ENCODE measurements around the gene EIF5AL1.

EIF5AL1 gene

GRCh38 chr10:79471776-79472175, 40.6 kb upstream of the EIF5AL1 start:
- TF ChIP-seq YY1 (IDR thresholded peaks at IDR 0.05; ENCODE audit: insufficient read depth, insufficient read length): no peak
- TF ChIP-seq ZNF274 (IDR thresholded peaks at IDR 0.05; ENCODE audit: low read depth, low read length): no peak
- no peak for TF ChIP-seq SUZ12 (IDR thresholded peaks at IDR 0.05; ENCODE audit: extremely low read depth, insufficient read depth, insufficient read length)
- H3K4me1 ChIP-seq (ENCODE audit: insufficient read depth, insufficient read length): no peaks in the 10 kb centered on the region
- no peak overlapping the region for H3K9ac ChIP-seq (ENCODE audit: insufficient read length, low read depth)
- H3K9me3 ChIP-seq (ENCODE audit: insufficient read depth, low read length): no peaks in the 10 kb centered on the region
- DNase-seq (ENCODE audit: low read depth, low spot score): no peak
- no peak overlapping the region for H3K4me3 ChIP-seq (ENCODE audit: insufficient read length, low read depth)
- H3K36me3 ChIP-seq (ENCODE audit: insufficient read depth, insufficient read length, low read length): no peaks in the 10 kb centered on the region
- H3K27me3 ChIP-seq (ENCODE audit: insufficient read depth, insufficient read length): peaks cover 18% of the 10 kb centered on the region

- no peaks in the 10 kb centered on the region for H3K9me3 ChIP-seq (ENCODE audit: insufficient read depth, low read length)
- no peak for TF ChIP-seq SUZ12 (IDR thresholded peaks at IDR 0.05; ENCODE audit: extremely low read depth, insufficient read depth, insufficient read length)
- no peak for TF ChIP-seq ZNF274 (IDR thresholded peaks at IDR 0.05; ENCODE audit: low read depth, low read length)
- no peak for TF ChIP-seq YY1 (IDR thresholded peaks at IDR 0.05; ENCODE audit: insufficient read depth, insufficient read length)
- no peak overlapping the region for H3K9ac ChIP-seq (ENCODE audit: insufficient read length, low read depth)
These were observed 39.9 kb upstream of the EIF5AL1 start for GRCh38 chr10:79472449-79472848.

GRCh38 chr10:79472951-79473350, 39.4 kb upstream of the EIF5AL1 start:
- H3K27me3 ChIP-seq (ENCODE audit: insufficient read depth, insufficient read length): peaks cover 18% of the 10 kb centered on the region
- no peaks in the 10 kb centered on the region for H3K9me3 ChIP-seq (ENCODE audit: insufficient read depth, low read length)
- H3K9ac ChIP-seq (ENCODE audit: insufficient read length, low read depth): no peak overlapping the region
- no peak overlapping the region for H3K4me3 ChIP-seq (ENCODE audit: insufficient read length, low read depth)
- DNase-seq (ENCODE audit: low read depth, low spot score): no peak
- no peaks in the 10 kb centered on the region for H3K4me1 ChIP-seq (ENCODE audit: insufficient read depth, insufficient read length)
- no peaks in the 10 kb centered on the region for H3K36me3 ChIP-seq (ENCODE audit: insufficient read depth, insufficient read length, low read length)
- TF ChIP-seq YY1 (IDR thresholded peaks at IDR 0.05; ENCODE audit: insufficient read depth, insufficient read length): no peak
- no peak for TF ChIP-seq SUZ12 (IDR thresholded peaks at IDR 0.05; ENCODE audit: extremely low read depth, insufficient read depth, insufficient read length)
- no peak for TF ChIP-seq ZNF274 (IDR thresholded peaks at IDR 0.05; ENCODE audit: low read depth, low read length)

More at GRCh38 chr10:79472449-79472848, 39.9 kb upstream of the EIF5AL1 start:
- H3K4me1 ChIP-seq (ENCODE audit: insufficient read depth, insufficient read length): no peaks in the 10 kb centered on the region
- no peak overlapping the region for H3K4me3 ChIP-seq (ENCODE audit: insufficient read length, low read depth)
- DNase-seq (ENCODE audit: low read depth, low spot score): no peak
- peaks cover 18% of the 10 kb centered on the region for H3K27me3 ChIP-seq (ENCODE audit: insufficient read depth, insufficient read length)
- H3K36me3 ChIP-seq (ENCODE audit: insufficient read depth, insufficient read length, low read length): no peaks in the 10 kb centered on the region

GRCh38 chr10:79473496-79474095, 38.7 kb upstream of the EIF5AL1 start:
- Histone ChIP-seq H3K36me3 (ENCODE audit: insufficient read depth, insufficient read length, low read length) (no peaks in the 10 kb centered on the region), H3K9ac (ENCODE audit: insufficient read length, low read depth) (no peak overlapping the region), H3K9me3 (ENCODE audit: insufficient read depth, low read length) (no peaks in the 10 kb centered on the region), H3K27me3 (ENCODE audit: insufficient read depth, insufficient read length) (peaks cover 15% of the 10 kb centered on the region), H3K4me1 (ENCODE audit: insufficient read depth, insufficient read length) (no peaks in the 10 kb centered on the region), H3K4me3 (ENCODE audit: insufficient read length, low read depth) (no peak overlapping the region)
- TF ChIP-seq SUZ12 (IDR thresholded peaks at IDR 0.05; ENCODE audit: extremely low read depth, insufficient read depth, insufficient read length) (no peak), YY1 (IDR thresholded peaks at IDR 0.05; ENCODE audit: insufficient read depth, insufficient read length) (no peak), ZNF274 (IDR thresholded peaks at IDR 0.05; ENCODE audit: low read depth, low read length) (no peak)
- no peak for DNase-seq (ENCODE audit: low read depth, low spot score)

GRCh38 chr10:79475119-79475653, 37.1 kb upstream of the EIF5AL1 start:
- TF ChIP-seq ZNF274 (IDR thresholded peaks at IDR 0.05; ENCODE audit: low read depth, low read length) (no peak), YY1 (IDR thresholded peaks at IDR 0.05; ENCODE audit: insufficient read depth, insufficient read length) (no peak), SUZ12 (IDR thresholded peaks at IDR 0.05; ENCODE audit: extremely low read depth, insufficient read depth, insufficient read length) (no peak)
- Histone ChIP-seq H3K4me1 (ENCODE audit: insufficient read depth, insufficient read length) (no peaks in the 10 kb centered on the region), H3K9ac (ENCODE audit: insufficient read length, low read depth) (no peak overlapping the region), H3K9me3 (ENCODE audit: insufficient read depth, low read length) (no peaks in the 10 kb centered on the region), H3K27me3 (ENCODE audit: insufficient read depth, insufficient read length) (peaks cover 14% of the 10 kb centered on the region), H3K36me3 (ENCODE audit: insufficient read depth, insufficient read length, low read length) (no peaks in the 10 kb centered on the region), H3K4me3 (ENCODE audit: insufficient read length, low read depth) (no peak overlapping the region)
- DNase-seq (ENCODE audit: low read depth, low spot score): no peak

- Histone ChIP-seq H3K27me3 (ENCODE audit: insufficient read depth, insufficient read length) (peaks cover 14% of the 10 kb centered on the region), H3K9me3 (ENCODE audit: insufficient read depth, low read length) (no peaks in the 10 kb centered on the region), H3K36me3 (ENCODE audit: insufficient read depth, insufficient read length, low read length) (no peaks in the 10 kb centered on the region), H3K4me1 (ENCODE audit: insufficient read depth, insufficient read length) (no peaks in the 10 kb centered on the region), H3K4me3 (ENCODE audit: insufficient read length, low read depth) (no peak overlapping the region), H3K9ac (ENCODE audit: insufficient read length, low read depth) (no peak overlapping the region)
- TF ChIP-seq SUZ12 (IDR thresholded peaks at IDR 0.05; ENCODE audit: extremely low read depth, insufficient read depth, insufficient read length): no peak
- TF ChIP-seq YY1 (IDR thresholded peaks at IDR 0.05; ENCODE audit: insufficient read depth, insufficient read length): no peak
- no peak for TF ChIP-seq ZNF274 (IDR thresholded peaks at IDR 0.05; ENCODE audit: low read depth, low read length)
- DNase-seq (ENCODE audit: low read depth, low spot score): no peak
These were observed 36.5 kb upstream of the EIF5AL1 start for GRCh38 chr10:79475877-79476276.

- H3K4me1 ChIP-seq (ENCODE audit: insufficient read depth, insufficient read length): no peaks in the 10 kb centered on the region
- H3K4me3 ChIP-seq (ENCODE audit: insufficient read length, low read depth): no peak overlapping the region
- peaks cover 14% of the 10 kb centered on the region for H3K27me3 ChIP-seq (ENCODE audit: insufficient read depth, insufficient read length)
- H3K9ac ChIP-seq (ENCODE audit: insufficient read length, low read depth): no peak overlapping the region
- no peak for DNase-seq (ENCODE audit: low read depth, low spot score)
- no peaks in the 10 kb centered on the region for H3K36me3 ChIP-seq (ENCODE audit: insufficient read depth, insufficient read length, low read length)
- H3K9me3 ChIP-seq (ENCODE audit: insufficient read depth, low read length): no peaks in the 10 kb centered on the region
- no peak for TF ChIP-seq YY1 (IDR thresholded peaks at IDR 0.05; ENCODE audit: insufficient read depth, insufficient read length)
- no peak for TF ChIP-seq SUZ12 (IDR thresholded peaks at IDR 0.05; ENCODE audit: extremely low read depth, insufficient read depth, insufficient read length)
- TF ChIP-seq ZNF274 (IDR thresholded peaks at IDR 0.05; ENCODE audit: low read depth, low read length): no peak
These were observed 35.7 kb upstream of the EIF5AL1 start for GRCh38 chr10:79476645-79477044.

All from NT2/D1 (cell line).